MV-4-11 (cell line): ENCODE results near the gene EIF2B5.
"Not testable (repeated sequence)": the region's sequence is repeated elsewhere in the genome, so short reads cannot be mapped to it uniquely, and the experiment has no call there.

Experiments
- DNase-seq: peaks from one replicate; lab custom pipeline; 2025; lab: John Stamatoyannopoulos, UW

The EIF2B5 gene

GRCh38 chr3:184145751-184146270, 10.7 kb downstream of the EIF2B5 start:
- DNase-seq, result no peak

DNA sequence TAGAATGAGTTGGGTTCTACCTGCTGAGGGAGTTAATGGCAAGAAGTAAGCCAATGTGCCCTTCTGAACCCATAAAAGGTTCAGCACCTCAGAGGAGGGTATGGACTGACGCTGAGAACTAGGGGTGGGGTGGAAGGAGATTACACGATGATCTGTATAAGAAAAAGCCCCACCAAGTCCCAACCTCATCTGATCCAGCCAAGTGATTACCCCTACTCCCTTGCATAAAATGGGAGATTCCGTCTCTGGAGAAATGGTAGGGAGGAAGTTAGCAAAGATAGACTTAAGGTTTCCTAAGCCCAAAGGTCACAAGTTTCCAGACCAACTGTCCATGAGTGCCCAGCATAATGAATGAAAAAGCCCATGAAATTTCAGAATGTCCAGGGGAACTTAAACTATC, 12.9 kb downstream of the EIF2B5 start:
- DNase-seq, result no peak

- no peak for DNase-seq
Observed at GRCh38 chr3:184149123-184149522, 14.0 kb downstream of the EIF2B5 start.

GRCh38 chr3:184149770-184150169, 14.6 kb downstream of the EIF2B5 start:
- not testable (repeated sequence) for DNase-seq

GRCh38 chr3:184154885-184155643, 19.9 kb downstream of the EIF2B5 start, which contains the start of gene DVL3:
DVL3 (plus strand) TSS chr3:184155377; CDS start chr3:184155636, 259 bp downstream.
- DNase-seq, result peak; percentile 12

GRCh38 chr3:184155644-184156521, 20.7 kb downstream of the EIF2B5 start:
- no peak for DNase-seq

DNA sequence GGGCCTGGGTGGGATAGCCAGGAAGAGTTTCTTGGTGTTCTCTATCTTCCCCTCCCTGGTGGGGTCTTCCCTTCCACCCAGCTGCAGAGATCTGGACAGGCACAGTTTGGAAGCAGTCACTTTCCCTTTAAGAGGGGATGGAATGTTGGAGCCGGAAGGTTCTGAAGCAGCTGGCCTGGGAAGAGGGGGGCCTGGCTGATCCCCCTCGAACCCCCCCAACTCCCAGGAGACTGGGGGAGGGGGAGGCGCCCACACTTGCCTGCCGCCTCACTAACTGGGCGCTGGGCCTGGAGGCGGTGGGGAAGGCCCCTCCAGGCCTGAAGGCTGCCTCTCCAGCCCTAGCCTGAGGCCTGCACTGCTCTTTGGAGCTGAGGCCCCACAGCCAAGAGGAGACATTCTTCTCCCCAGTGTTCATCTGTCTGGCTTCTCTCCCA, 21.4 kb downstream of the EIF2B5 start:
- DNase-seq, result no peak

DNA sequence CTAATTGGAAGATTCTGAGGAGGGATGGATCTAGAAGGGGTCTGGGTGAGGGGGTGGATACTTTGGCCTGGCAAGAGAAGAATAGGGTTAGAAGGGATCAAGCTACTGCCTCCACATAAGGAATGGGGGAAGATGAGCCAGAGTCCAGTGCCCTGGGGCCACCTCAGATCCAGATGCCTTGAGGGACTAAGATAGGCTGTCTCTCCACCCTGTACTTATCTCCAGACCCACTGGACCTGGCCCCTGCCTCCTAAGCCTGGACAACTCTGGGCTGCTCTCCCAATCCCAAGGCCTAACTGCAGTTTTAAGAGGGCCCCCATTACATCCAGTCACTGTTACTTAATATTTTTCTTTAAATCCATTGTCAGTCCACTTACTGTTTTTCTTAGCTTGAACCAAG, 22.0 kb downstream of the EIF2B5 start:
- DNase-seq, result no peak

- DNase-seq, result peak; percentile 41
Observed at GRCh38 chr3:184158404-184158803, 23.2 kb downstream of the EIF2B5 start.

DNA sequence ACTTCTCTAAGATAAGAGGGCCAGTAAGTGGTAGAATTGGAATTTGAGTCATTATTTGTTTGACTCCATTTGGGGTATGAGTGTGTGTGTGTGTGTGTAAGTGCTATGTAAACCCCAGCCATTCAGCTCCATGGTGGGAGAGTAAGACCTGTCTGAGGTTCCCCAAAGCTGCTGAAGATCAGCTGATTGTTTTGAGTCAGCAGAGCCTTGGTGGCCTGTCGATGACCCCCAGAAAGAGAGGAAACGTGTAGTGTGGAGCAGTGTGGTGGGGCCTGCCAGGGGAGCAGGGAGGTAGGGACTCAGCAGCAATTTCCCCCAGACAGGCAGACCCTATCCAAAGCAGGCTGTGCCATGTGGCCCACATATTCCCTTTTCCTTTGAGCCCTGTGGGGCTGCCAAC, 25.3 kb downstream of the EIF2B5 start:
- peak; percentile 69 for DNase-seq

- not testable (repeated sequence) for DNase-seq
Observed at GRCh38 chr3:184162571-184163070, 27.5 kb downstream of the EIF2B5 start.

DNA sequence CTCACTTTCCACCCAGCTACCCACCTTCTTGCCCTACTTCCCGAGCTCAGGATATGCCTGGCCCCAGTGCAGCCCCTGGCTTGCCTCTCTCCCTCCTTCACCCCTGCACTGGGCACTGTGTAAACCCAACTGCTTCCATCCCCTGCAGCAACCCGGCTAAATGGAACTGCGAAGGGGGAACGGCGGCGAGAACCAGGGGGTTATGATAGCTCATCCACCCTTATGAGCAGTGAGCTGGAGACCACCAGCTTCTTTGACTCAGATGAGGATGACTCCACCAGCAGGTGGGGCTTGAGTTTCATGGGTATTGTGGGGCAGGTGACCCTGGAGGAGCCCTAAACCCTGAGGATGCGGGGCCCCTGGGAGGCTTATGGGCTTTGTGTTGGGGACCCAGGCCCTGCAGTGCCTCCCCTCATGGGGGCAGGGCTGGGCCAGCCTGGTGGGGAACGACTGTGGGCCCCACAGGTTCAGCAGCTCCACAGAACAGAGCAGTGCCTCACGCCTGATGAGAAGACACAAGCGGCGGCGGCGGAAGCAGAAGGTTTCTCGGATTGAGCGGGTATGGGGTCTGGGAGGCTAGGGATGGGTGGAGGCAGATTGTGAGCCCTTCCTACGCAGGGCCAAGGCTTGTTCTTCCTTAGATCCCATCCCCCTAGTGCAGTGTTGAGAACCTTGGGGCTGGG, 29.6 kb downstream of the EIF2B5 start:
- DNase-seq, result no peak

GRCh38 chr3:184165543-184165942, 30.4 kb downstream of the EIF2B5 start:
- no peak for DNase-seq

- DNase-seq, result no peak
Observed at GRCh38 chr3:184166671-184167070, 31.5 kb downstream of the EIF2B5 start.

- DNase-seq, result no peak
Observed at GRCh38 chr3:184167786-184168185, 32.6 kb downstream of the EIF2B5 start.

DNA sequence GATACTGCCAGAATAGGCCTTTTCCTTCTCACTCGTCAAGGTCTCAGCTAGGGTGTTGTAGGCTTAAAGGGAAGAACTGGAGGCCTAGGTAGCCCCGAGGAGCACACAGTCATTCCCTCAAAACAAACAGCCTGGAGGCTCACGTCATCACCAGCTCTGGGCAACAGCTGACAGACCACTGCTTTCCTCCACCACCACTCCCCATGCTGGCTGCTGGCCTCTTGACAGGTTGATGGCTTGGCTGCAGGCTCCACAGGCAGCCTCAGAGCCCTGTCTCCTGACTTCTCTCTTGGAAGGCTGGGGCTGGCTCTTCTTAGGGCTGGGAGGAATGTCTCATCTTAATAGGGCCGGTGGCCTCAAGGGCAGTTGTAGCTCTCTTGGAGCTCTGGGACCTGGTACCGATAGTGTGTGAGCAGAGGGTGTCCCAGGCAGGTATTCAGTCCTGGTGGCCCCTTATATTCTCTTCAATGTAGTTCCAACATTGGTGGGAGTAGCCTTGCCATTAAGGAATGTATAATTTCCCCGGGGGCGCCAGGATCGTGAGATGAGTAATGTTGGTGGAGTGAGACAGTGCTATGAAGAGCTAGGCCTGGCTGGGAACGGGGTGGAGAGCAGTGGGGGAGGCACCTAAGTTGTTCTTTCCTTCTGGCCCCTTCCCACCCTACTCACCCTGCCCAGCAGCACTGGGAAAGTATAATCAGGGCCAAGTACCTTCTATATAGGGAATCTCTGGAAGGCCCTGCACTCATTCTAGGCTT, 33.4 kb downstream of the EIF2B5 start:
- DNase-seq, result no peak

DNA sequence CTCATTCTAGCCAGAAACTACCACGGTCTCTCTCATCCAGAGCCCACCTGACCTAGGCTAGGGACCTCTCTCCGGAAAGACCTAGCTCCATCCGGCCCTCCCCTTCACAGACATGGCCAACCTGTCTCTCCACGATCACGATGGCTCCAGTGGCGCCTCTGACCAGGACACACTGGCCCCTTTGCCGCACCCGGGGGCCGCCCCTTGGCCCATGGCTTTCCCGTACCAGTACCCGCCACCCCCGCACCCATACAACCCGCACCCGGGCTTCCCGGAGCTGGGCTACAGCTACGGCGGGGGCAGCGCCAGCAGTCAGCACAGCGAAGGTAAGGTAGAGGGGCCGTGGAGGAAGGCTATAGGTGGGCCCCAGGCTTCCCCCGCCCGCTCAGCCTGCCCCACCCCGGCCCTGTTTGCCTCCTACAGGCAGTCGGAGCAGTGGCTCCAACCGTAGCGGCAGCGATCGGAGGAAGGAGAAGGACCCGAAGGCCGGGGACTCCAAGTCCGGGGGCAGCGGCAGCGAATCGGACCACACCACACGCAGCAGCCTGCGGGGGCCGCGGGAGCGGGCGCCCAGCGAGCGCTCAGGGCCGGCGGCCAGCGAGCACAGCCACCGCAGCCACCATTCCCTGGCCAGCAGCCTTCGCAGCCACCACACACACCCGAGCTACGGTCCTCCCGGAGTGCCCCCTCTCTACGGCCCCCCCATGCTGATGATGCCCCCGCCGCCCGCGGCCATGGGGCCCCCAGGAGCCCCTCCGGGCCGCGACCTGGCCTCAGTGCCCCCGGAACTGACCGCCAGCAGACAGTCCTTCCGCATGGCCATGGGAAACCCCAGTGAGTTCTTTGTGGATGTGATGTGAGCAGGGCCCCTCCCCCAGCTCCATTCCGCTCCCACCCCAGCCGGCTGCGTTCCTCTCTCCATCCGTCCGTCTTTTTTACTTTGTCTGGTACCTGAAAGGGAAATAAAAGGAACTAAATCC, 35.0 kb downstream of the EIF2B5 start:
- no peak for DNase-seq

DNA sequence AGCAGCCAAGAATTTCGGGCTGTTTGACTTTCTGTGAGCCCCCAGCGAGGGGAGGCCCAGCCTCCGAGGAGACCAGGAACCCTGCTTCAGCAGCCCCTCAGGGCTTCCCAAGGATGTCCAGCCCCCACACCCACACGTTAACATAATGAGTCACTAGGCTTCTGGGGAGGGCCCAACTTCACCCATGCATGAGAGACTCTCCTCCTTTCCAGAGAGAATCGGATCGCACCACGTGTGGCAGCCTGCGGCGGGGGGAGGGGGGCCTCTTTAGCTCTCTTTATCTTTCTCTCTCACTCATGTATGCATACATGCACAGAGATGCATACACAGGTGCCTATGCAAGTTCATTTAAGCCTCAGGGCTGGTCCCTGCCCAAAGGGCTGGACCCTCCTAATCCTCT, 36.4 kb downstream of the EIF2B5 start:
- DNase-seq, result no peak

DNA sequence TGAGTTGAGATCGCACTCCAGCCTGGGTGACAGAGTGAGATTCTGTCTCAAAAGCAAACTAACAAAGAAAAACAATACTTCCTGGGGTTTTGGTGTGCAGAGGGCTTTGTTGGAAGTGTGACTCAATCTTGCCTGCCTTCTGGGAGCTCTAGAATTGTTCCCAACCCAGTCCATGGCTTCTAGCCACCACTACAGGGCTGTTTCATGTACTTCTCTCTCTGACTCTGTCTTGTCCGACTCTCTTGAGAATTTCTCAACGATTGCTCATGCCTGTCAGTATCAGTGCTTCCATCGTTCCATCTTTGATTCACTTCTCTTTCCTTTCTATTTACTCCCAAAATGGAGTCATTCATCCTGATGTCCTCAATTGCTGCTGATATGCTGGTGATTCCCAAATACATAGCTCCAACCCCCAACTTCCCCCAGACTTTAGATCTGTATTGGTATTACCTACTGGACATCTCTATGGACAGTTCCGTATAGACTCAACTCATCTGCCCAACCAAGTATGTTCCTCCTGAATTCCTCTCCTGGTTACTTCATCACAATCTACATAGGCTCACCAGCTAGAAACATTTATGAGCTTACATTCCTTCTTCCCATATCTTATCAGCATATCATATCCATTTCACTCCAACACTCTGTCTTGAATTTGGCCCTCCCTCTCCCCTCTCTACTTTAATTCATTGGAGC, 37.7 kb downstream of the EIF2B5 start:
- no peak for DNase-seq

DNA sequence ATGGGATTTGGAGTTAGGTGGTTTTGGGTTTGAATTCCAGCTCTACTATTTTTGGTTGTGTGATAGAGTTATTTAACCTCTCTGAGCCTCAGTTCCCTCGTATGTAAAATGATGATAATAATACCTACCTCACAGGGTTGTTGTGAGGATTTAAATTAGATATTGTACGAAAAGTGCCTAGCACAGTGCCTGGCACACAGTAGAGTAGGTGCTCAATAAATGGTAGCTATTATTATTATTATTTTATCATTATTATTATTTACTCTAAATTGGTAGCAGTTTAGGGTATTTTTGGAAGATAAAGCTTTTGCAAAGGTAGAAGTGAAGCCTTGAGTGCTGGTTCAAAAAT, 38.2 kb downstream of the EIF2B5 start:
- DNase-seq, result no peak
